ENCODE measurements around the gene PRDX1.

Gene PRDX1

GRCh38 chr1:45521413-45522323 lies at the start of gene PRDX1:
Gene PRDX1 (minus strand): TSS chr1:45521884. CDS start chr1:45519043, 2,841 bp downstream.
- DNase-seq: peak; percentile 98

- no peak for DNase-seq
Observed at GRCh38 chr1:45570631-45571030, 48.9 kb upstream of the PRDX1 start.

GRCh38 chr1:45569962-45570581 lies 48.4 kb upstream of the PRDX1 start:
- DNase-seq: peak; percentile 84

GRCh38 chr1:45569571-45569961 lies 47.9 kb upstream of the PRDX1 start:
- no peak for DNase-seq

- DNase-seq: no peak
Observed at GRCh38 chr1:45568421-45568820, 46.7 kb upstream of the PRDX1 start.

GRCh38 chr1:45567911-45568310 lies 46.2 kb upstream of the PRDX1 start:
- DNase-seq: no peak

GRCh38 chr1:45566722-45567121 lies 45.0 kb upstream of the PRDX1 start:
- DNase-seq: no peak

GRCh38 chr1:45563843-45564242 lies 42.2 kb upstream of the PRDX1 start:
- DNase-seq: no peak

- DNase-seq: no peak
Observed at GRCh38 chr1:45557422-45557944, 35.8 kb upstream of the PRDX1 start.

GRCh38 chr1:45554198-45554597 lies 32.5 kb upstream of the PRDX1 start:
- no peak for DNase-seq

- peak; percentile 93 for DNase-seq
Observed at GRCh38 chr1:45552331-45552730, 30.6 kb upstream of the PRDX1 start.

GRCh38 chr1:45551684-45552083 lies 30.0 kb upstream of the PRDX1 start:
- DNase-seq: peak; percentile 40

- peak; percentile 97 for DNase-seq
Observed at GRCh38 chr1:45550401-45551351, 29.0 kb upstream of the PRDX1 start, which contains the start of gene AKR1A1. Gene AKR1A1 (plus strand): TSS chr1:45550826. CDS start chr1:45561795, 10,969 bp downstream.

- no peak for DNase-seq
Observed at GRCh38 chr1:45545553-45546310, 24.0 kb upstream of the PRDX1 start.

- DNase-seq: no peak
Observed at GRCh38 chr1:45545019-45545493, 23.4 kb upstream of the PRDX1 start.

- DNase-seq: no peak
Observed at GRCh38 chr1:45544530-45544929, 22.8 kb upstream of the PRDX1 start.

- DNase-seq: no peak
Observed at GRCh38 chr1:45543581-45544417, 22.1 kb upstream of the PRDX1 start.

GRCh38 chr1:45542591-45542990 lies 20.9 kb upstream of the PRDX1 start:
- DNase-seq: no peak

- no peak for DNase-seq
Observed at GRCh38 chr1:45541193-45541592, 19.5 kb upstream of the PRDX1 start.

GRCh38 chr1:45536886-45537285 lies 15.2 kb upstream of the PRDX1 start:
- no peak for DNase-seq
